NCI-H2196 (cell line): ENCODE data around the gene SND1.

Experiments
- DNase-seq: peaks from one replicate; lab custom pipeline; 2025; ENCODE audit not compliant: unreplicated experiment; lab: John Stamatoyannopoulos, UW

The SND1 gene

DNA sequence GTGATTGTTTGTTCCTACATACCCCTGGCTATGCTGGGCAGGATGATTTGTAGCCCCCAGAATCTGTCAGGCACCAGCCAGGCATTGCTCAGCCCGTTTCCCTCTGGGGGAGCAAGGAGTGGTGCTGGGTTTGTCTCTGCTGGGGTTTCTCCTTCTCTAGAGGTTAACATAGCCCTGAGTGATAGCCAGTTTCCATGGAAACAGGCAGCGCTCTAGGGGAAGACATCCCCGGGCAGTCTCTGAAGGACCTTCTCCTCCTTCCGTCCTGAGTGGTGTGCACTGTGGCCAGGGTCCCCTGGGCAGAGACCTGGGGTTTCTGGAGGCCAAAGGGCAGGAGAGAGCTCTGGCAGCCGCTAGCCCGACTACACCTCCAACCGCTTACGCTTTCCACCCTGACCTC lies 429.8 kb downstream of the SND1 start:
- no peak for DNase-seq

DNA sequence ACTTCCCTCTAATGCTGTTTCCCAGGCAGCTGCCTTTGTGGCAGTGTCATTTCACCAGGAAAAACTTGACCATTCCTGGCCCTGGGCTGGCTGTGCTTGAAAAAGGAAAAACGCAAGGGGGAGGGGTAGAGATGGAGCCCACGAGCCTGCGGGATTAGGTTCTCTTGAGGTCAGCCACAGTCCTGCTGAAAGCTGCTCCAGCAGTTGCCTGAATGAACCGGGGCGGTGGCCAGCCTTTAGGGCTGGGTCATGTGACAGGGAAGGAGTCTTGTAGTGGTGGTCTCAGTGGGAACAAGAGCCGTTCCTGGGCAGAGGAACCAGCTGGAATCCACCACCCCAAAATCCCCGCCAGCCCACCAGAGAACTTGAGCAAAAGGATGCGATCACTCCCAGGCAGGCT lies 430.4 kb downstream of the SND1 start:
- DNase-seq = no peak

GRCh38 chr7:128084896-128085608 lies 433.1 kb downstream of the SND1 start:
- DNase-seq = no peak

DNA sequence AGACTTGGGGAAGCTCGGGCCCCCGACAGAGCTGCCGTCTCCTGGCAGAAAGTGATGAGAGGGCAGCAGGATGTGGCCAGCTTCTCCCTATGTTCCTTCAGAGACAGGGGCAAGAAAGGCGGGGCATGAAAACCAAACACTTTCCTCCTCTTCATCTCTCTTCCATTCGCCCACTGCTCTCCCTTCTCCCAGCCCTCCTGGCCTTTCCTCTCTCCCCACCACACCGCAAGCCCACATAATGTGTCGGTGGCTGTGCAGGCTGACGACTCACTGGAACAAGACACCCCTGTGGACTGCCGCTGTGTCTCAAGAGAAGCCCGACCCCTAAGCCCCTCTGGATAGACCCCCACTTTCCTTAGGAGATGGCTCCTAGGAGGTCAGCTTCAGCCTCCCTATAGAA lies 438.5 kb downstream of the SND1 start:
- no peak for DNase-seq

DNA sequence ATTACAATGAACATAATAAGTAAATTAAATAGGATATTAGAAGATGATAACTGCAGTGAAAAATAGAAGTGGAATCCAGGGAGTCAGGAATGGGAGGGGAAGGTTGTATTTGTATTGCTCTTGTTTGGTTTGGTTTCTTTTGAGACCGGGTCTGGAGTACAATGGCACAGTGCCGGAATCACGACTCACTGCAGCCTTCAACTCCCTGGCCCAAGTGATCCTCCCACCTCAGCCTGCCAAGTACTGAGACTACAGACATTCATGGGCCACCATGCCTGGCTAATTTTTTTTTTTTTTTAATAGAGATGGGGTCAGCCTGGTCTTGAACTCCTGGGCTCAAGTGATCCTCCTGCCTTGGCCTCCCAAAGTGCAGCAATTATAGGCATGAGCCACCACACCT lies 439.1 kb downstream of the SND1 start:
- DNase-seq = no peak

DNA sequence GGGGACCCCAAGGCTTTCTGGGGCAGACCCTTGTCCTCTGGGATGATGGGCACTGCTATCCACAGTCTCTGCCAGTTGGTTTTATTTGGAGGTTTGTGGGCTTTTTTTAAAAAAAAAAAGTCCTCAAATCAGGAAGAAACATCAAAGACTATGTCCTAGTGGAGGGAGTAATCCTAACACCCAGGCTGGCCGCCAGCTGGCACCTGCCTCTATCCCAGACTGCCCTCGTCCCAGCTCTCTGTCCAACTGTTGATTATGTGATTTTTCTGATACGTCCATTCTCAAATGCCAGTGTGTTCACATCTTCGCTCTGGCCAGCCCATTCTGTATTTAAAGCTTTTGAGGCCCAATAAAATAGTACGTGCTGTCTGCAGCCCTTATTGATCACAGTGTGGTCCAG lies 440.2 kb downstream of the SND1 start:
- DNase-seq = no peak

DNA sequence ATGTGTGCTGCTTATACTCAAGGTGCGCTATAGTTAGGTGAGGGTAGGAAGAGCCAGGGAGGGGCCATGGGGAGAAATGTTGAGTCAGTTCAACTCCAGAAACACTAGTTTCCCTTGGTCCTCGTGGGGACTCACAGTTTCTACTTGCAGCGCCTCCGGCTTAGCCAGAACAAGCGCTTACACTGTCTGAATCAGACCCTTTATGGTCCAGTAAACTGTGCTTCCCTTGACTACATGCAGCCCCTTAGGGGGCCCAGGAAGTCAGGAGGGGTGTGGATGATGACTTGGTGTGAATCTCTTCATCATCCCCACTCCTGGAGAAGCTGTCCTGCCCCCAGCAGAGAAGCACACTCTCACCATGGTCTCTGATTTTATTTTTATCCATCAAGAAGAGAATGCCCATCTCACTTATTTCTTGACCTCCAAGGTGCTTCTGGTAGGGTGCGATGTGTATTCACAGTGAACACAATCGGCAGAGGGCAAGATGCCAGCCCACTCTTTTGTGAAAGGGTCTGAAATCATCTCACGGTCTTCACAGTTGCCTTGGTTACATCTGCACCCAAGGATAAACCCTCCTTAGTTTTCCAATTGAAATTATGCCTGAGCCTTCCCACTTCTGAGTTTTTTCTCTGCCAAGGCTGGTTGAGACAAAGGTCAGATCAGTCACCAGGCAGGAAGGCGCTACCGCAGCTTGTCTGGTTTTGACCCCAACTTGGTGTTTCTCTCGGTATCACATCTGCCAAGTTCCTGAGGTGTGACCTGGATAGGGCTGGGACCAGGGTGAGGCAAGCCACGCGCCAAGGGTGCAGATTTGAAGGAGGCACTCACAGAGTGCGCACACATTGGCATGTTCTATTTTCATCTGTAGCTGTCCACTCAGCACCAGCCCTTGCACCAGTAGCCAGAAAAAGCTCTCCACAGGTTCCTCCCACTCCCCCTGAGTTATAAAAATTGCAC lies 441.9 kb downstream of the SND1 start:
- DNase-seq = peak; percentile 44

DNA sequence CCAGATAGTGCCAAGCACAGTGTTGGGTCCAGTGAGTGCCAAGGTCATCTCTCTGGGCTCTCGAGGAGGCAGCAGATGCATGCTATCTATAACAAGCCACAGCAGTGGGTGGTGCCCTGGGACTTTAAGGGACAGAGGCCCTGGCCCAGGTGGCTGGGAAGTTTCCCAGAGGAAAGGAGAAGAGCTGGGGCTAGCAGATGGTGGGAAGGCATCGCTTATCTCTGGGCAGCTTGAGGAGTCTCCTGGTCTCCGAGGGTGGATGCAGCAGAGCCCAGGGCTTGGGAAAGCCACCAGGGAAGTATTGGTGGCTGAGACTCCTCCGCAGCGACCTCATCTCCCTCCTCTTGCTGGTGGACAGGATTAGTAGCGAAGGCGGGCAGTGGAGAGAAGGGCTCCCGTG lies 442.7 kb downstream of the SND1 start:
- DNase-seq = no peak

DNA sequence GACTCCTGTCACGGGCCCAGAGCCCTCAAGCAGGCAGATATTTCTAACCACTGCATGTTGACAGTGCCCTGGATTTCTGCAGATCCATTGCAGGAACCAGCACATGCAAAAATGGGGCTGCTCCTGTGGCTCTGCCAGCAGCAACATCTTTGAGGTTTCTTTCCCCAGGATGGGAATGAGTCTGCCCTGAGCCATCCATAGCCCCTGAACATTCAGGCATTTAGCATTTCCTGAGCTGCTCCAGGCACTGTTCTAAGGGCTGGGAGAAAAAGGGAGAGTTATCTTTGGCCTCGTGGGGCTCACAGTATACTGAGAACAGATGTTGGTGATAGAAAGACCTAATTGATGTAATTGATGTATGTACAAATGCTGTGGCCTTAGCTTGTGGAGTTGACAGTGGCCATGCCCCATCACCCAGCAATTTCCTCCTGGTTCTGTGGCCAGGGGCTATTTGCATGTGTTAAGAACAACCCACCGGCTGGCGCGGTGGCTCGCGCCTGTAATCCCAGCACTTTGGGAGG lies 445.3 kb downstream of the SND1 start:
- DNase-seq = no peak

DNA sequence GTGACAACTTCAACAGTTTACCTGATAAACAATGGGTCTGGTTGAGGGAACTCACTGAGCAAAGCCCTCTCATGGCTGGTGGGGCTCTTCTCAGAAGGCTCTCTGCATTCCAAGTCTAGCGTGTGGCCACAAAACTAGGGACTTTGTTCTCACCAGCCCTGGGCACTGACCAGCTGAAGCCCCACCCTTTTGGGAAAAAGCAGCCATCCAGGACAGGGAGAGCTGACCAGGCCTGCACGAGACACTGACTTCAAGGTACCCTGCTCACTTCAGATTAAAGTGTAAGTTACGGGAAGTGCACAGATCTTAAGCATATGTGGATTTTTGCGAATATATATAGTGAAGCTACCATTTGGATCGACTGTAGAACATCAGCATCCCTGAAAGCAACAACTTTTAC lies 446.6 kb downstream of the SND1 start:
- no peak for DNase-seq

GRCh38 chr7:128099204-128099671 lies 447.2 kb downstream of the SND1 start:
- no peak for DNase-seq

- no peak for DNase-seq
These were observed 448.4 kb downstream of the SND1 start for GRCh38 chr7:128100225-128100948.

DNA sequence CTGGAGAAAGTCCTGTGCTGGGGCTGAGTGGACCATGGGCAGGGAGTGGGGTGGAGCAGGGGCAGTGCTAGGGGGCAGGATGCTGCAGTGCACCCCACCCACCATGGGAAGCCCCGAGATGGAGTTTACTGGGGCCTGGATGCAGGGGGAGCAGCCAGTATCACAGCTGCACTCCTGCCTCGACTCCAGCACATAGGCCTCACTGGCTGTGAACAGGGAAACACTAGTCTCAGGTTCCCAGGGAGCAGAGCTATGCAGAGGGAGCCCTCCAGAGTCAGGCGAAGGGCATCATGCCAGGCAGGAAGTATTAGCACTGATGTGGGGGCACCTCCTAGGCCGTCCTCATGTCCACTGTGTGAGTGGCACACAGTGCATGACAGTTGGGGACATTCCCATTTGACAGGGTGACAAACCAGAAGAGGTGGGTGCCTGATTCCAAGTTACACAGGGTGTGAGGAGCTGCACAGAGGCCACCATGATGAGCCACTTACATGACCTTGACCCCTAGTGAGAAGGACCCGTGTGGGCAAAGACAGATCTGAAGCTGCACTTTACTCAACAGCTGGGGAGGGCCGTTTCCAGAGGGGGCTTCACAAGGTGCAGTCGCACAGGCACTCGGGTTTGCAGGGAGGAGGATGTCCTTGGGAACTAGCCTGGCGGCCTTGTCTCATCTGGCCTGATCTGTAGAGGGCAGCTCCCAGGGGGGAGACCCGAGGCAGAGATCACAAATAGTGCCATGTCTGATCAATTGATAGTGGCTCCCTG lies 449.1 kb downstream of the SND1 start:
- DNase-seq = no peak

- no peak for DNase-seq
These were observed 450.7 kb downstream of the SND1 start for GRCh38 chr7:128102490-128103291.

DNA sequence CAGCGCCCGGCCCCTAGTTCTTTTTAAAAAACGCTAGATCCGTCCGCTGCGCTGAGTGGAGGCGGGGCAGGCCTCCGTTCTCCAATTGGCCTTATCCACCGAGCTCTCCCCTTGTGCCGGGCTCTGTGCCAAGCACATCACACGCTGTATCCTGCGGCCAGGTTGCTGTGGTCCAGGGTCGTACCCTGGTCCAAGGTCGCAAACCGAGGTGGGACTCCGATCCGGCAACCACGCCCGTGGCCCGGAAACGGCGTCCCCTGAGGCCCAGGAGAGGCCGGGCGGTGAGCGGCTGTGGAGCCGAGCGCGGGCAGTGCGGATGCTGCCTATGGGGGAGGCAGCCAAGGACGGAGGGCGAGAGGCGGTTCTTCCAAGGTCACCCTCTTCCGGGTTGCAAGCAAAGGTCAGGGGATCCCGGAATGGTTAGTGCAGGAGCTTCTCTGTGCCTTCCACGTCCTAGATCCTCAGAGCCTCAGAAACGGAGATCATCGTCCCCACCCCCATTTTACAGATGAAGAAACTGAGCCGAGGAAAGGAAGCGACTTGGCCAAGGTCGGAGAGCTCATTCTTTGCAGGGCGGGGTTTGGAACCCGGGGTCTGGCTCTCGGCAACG lies 451.6 kb downstream of the SND1 start:
- no peak for DNase-seq

- DNase-seq = no peak
These were observed 452.2 kb downstream of the SND1 start for GRCh38 chr7:128104108-128104742.

DNA sequence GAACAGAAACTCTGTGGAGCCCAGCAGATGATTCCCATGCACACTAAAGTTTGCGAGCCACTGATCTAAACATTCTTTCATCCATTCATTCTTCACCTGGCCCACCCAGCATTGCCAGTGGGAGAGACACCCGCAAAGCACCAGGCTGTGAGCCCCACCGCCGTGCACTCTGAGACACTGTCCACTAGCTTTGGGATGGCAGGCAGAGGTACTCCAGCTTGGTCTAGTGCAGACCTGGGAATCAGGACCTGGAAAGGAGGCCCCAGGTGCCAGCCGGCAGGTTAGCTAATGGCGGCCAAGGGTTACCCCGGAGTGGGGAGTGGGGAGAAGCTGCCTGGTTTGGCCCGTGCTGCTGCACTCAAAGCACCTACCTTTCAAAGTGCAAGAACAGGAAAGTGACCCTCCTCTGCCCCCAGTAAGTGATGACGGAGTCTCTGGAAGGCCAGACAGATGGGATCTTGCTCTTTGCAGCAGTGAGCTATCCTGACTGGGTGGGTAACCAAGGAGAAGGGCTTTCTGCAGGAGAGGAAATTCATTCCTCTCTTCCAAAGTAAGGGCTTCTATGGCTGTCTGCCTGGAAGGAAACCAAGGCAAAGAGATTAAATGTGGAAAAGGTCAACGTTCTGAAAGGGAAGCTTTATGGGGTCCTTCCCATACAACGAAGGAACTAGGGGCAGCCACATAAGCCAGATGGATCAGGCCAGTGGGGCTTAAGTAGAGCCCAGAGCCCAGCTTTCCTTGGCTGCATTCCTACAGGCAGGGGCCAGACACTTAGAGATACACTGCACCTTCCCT lies 453.4 kb downstream of the SND1 start:
- no peak for DNase-seq

GRCh38 chr7:128106821-128107220 lies 454.8 kb downstream of the SND1 start:
- no peak for DNase-seq
